HG02852 (cell line): ENCODE data around the gene PWWP2B.
"Not testable (repeated sequence)": the region's sequence is repeated elsewhere in the genome, so short reads cannot be mapped to it uniquely, and the experiment has no call there.

Experiments
- ATAC-seq: cut with Tn5 transposase; IDR thresholded peaks from one replicate; pipeline ENCODE4 v1.9.1; 2021; ENCODE audit warnings: mild to moderate bottlenecking, moderate library complexity; ENCODE audit not compliant: unreplicated experiment

PWWP2B gene

GRCh38 chr10:132428486-132428995, 31.5 kb downstream of the PWWP2B start:
- ATAC-seq = no peak

DNA sequence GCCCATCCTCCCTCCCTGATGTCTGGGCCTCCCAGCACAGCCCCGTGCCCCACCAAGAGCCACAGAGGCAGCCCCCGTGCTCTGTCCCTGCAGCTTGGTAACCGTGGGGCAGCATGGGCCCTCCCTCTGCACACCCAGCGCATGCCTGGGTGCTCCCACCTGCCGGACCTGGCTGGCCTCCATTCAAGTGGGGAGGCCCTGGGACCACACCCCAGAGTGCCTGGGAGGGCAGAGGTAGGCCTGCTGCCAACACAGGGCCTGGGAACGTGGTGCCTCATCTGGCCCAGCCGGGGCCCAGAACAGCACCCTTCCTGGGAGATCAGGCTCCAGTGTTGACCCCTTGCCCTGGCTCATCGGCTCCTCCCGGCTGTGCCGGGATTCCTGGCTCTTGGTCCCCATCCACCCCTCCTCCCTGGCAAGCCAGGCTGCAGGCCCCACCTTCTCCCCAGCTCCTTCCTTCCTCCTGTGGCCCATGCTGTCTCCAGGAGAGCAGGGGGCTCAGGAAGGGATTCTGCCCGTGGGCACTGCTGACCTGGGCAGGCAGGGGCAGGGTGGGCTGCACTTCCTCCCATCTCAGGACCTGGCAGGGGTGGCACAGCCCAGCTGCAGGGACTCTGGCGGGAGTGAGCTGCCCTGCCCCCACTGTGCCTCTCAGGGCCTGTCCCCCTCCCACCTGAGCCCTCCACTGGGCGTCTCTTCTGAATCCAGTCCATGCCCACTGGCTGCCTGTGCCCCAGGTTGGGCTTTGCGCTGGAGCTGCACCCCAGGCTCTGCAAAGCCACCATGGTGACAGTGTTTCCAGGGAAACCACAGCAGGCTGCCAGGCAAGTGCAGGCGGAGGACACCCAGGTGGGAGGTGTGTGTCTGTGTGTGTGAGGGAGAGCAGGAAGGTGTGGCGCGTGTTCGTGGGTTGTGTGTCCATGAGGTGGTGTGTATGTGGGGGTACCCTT, 32.6 kb downstream of the PWWP2B start:
- ATAC-seq = no peak

GRCh38 chr10:132430231-132430743, 33.3 kb downstream of the PWWP2B start:
- ATAC-seq = no peak

DNA sequence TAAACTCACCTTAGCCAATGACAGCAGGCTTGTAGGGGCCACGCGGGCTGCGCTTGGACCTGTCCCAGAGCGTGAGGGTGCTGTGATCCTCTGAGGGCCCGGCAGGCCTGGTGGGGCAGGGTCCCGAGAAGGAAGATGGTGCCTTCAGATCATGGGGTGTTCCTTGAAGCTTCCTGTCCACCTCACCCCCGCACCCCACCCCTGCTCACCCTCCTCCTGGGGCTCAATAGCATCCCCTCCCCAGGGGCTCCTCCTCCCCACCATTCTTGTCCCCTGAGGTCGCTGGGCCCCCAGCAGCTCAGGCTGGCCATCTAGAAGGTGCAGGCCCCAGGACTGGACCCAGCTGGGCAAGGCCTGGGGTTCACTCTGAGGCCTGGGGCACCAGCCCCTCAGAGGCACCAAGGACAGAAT, 33.9 kb downstream of the PWWP2B start:
- ATAC-seq = no peak

- ATAC-seq = no peak
Measured at GRCh38 chr10:132431537-132432175, 34.7 kb downstream of the PWWP2B start.

GRCh38 chr10:132432176-132432540, 35.2 kb downstream of the PWWP2B start:
- no peak for ATAC-seq

- no peak for ATAC-seq
Measured at GRCh38 chr10:132433671-132434340, 36.8 kb downstream of the PWWP2B start.

DNA sequence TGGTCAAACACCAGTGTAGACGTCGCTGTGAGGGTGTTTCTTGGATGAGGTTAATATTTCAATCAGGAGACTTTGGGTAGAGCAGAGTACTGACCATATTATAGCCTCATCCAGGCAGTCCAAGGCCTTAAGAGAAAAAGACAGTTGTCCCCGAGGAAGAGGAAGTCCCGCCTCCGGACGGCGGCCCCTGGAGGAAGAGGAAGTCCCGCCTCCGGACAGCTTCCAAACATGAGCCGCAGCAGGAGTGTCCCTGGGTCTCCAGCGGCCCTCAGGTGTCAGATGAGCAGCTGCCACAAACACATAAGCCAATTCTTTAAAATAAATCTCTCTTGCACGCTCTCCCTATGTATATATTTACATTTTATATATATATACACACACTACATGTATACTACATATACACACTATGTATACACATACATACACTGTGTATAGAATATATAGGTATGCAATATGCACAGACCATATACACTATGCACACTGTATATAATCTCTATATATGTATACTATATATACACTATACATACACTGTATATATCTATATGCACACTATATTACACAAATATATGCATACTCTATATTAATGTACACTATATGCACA, 37.5 kb downstream of the PWWP2B start:
- ATAC-seq = no peak

- not testable (repeated sequence) for ATAC-seq
Measured at GRCh38 chr10:132435320-132435719, 38.3 kb downstream of the PWWP2B start.

DNA sequence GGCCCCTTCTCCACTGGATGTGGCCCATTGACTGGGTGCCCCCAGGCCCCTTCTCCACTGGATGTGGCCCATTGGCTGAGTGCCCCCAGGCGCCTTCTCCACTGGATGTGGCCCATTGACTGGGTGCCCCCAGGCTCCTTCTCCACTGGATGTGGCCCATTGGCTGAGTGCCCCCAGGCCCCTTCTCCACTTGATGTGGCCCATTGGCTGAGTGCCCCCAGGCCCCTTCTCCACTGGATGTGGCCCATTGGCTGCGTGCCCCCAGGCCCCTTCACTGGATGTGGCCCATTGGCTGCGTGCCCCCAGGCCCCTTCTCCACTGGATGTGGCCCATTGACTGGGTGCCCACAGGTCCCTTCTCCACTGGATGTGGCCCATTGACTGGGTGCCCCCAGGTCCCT, 39.1 kb downstream of the PWWP2B start:
- not testable (repeated sequence) for ATAC-seq

DNA sequence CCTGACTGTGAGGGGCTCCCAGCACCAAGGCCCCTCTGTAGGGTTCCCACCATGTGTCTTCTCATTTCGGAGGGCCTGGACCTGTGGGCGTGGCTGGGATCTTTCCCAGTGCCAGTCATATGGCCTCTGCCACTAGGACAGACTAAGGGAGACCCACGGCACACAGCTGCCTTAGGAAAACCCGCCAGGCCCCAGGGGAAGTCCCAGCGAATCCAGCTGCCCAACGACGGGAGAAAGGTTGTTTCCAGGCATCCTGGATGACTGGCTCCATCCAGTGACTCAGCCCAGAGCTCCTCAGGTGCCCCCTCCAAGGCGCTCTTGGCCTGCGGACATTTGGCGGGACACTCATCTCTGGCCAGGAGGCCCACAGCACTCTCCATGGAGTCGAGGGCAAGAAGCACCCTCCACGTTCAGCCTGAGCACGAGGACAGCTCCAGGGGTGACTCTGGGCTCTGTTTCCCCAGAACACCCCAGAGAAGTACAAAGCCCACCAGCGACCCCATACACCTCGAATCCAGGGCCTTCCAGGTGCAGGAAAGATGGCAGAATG, 39.9 kb downstream of the PWWP2B start:
- ATAC-seq = no peak

- ATAC-seq = no peak
Measured at GRCh38 chr10:132437541-132437950, 40.5 kb downstream of the PWWP2B start.

- no peak for ATAC-seq
Measured at GRCh38 chr10:132438091-132439024, 41.4 kb downstream of the PWWP2B start.

DNA sequence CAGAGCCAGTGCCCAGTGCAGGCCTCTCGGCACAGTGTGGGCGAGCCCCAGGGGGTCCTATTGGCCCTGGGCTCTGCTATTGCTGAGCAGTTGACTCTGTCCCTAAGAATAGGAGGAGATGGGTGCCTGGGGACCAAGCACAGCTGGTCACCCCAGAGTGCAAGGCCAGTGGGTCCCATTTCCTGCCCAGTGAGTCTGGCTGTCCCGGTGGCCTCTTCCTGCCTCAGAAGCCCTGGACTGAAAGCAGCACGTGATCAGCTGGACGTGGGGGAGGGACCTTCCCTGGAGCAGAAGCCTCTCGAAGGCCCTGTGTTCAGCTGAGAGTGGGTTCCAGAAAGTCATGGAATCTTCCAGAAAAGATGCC, 42.0 kb downstream of the PWWP2B start:
- ATAC-seq = no peak

DNA sequence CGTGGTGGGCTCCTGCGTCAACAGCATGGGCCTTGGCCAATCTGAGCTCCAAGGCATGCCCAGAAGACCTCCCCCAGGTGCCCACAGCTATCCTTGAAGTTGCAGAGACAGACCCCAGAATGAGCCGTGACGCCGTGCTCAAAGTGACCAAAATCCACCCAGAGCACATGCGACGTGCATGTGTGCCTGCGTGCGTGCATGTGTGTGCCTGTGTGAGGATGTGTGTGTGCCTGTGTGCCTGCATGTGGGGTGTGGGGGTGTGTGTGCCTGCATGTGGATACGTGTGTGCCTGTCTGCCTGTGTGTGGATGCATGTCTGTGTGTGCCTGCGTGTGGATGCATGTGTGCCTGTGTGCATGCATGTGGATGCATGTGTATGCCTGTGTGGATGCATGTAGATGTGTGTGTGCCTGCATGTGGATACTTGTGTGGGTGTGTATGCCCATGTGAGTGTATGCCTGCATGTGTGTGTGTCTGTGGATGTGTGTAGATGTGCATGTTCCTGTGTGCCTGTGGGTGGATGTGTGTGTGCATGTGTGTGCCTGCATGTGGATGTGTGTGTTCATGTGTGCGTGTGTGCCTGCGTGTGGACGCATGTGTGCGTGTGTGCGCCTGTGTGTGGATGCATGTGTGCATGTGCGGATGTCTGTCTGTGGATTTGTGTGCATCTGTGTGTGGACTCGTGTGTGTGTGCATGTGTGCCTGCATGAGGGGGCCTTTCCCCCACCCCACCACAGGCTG, 42.6 kb downstream of the PWWP2B start:
- ATAC-seq = no peak

DNA sequence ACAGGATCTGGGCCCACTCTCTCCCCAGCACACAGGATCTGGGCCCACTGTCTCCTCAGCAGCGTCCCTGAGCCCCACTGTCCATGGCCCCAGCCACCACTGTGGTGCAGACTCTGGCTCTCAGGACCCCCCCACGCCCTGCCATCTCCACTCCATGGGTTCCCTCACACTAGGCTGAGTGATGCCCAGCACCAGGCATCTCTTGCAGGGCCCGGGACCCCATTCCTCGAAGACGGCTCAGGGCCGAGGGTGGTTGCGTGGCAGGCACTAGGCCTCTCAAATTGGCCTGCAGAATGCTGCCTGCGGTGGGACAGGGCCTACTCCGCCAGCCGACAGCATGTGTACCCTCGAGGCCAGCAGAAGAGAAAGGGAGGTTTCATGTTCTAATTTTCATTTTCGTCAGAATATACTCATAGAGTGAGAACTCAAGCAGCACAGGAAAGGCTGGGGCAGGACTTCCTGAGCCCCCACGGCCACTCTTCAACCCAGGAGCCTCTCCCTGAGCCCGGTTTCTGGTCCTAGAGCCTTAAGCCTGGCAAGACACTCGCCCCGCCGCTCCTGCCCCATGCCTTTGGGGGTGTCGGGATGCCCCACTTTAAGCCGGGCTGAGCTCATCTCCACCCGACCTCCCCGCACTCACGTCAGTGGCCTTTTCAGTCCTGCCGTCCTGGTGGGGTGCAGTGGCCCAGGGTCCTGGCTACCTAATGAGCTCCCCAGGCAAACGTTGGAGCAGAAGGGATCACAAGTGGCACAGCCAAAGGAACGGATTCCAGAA, 44.0 kb downstream of the PWWP2B start:
- ATAC-seq = no peak

- ATAC-seq = no peak
Measured at GRCh38 chr10:132441818-132442524, 45.0 kb downstream of the PWWP2B start.
